ENCODE data around the gene TACR1.

The TACR1 gene

DNA sequence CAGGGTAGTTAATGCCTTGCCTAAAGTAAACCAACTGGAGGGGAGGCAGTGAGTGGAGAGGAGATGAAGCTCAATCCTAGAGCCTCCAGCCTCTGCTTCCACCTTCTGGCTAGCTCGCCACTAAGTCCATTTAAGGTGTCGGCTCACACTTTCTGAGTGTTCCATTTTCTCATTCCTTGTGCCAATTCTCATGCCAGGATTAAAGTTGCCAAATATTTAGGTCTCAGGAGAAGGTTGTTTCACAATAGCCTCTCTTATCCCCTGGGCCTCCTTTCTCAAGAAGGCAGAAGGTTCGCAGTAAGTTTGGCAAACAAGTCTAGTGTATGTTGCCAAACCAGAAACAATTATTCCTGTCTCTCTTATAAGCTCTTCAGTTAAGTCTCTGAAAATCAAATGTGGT, 57.2 kb downstream of the TACR1 start:
- DNase-seq, result no peak

DNA sequence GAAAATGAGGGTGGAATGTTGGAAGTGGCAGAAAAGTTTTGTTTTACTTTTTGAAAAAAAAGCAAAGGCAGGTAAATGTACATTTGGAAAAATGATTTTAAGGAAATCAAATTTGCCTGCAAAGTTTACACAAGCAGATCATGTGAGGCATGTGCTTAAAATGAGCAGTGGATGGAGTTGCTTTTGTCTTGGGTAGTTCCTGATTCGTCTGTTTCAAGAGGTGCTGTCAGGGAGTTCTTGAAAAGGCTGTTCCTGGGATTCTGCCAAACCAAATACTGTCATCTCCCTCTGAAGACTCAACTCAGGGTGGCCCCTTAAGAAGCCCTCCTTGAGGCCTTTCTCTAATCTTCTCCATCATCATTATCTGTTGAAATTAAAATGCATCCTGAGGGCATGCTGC, 59.0 kb downstream of the TACR1 start:
- no peak for DNase-seq

DNA sequence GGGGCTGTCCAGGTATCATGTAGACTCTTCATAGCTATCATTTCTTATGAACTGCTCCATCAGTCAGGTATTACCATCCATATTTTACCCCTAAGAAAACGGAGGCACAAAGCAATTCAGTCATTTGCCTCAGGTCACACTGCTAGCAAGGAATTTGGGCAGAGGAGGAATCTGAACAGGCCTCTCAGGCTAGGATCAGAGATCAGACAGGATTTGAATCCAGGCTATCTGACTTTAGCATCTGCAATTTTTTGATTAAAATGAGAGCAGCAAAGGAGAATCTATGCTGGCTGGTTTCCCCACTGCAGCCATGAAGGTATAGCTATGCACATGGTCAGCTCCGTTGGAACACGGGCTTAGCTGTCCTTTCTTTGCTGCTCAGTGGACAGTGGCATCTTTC, 60.1 kb downstream of the TACR1 start:
- DNase-seq, result no peak

DNA sequence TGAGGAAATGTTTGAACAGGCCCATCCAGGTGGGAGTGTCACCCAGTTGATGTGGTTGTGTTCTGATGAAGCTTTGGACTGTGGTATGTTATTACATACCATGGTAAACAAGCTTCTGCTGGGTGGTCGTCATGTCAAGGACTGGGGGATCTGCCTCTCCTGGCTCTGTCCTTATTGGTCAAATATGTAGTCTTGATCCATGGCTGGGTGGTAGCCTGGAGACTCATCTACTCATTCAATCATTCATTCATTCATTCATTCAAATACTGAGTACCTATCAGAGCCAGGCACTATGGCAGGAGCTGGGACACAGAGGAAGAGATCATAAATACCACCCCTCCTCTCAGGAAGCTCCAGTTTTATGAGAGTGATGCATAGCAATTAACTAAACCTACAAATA, 60.8 kb downstream of the TACR1 start:
- no peak for DNase-seq

DNA sequence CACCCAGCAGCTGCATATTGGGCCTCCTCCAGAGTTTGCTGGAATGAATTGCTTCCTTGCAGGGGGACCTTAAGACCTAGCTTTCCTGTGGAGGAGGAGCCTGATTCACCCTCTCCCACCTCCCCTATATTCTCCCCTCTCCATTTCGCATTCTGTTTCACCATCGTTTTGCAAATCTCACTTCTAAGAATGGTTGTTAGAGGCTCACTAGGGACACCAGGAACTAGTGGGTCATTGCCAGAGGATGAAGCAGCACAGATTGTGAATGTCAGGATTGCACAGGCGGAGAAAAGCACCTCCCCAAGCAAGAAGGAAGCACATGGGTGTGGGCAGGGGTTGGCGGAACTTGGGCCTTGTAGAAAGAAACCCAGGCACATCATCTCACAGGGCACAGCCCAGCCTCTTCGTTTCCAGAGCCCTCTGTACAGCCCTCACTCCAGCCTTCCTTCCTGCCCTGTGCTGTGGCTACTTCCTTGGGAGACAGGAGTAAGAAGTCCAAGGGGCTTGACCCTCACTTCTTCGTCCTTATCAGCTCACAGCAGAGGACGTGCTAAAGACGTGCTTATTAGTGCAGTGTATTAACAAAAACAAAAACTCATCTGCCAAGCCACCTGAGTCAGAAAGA, 63.4 kb downstream of the TACR1 start:
- no peak for DNase-seq

DNA sequence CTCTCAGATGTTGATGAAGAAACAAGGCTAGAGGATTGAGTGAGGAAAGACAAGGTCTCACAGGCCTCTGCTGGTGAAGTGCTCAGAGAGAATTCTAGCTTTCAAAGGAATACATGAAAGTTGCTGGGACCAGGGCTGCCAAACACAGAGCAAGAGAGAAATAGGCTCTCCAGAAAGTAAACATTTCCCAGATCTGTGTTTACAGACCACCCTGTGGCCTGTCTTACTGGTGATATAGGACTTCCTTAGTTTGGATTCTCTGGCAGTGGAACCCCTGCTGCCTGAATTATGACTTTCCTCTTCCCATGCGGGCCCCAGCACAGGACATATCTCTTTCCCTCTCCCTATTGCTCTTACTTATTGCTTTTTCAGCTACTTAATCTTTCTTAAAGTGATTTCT, 64.5 kb downstream of the TACR1 start:
- DNase-seq, result no peak

- DNase-seq, result no peak
These were observed 65.4 kb downstream of the TACR1 start for GRCh38 chr2:75133621-75134570.

DNA sequence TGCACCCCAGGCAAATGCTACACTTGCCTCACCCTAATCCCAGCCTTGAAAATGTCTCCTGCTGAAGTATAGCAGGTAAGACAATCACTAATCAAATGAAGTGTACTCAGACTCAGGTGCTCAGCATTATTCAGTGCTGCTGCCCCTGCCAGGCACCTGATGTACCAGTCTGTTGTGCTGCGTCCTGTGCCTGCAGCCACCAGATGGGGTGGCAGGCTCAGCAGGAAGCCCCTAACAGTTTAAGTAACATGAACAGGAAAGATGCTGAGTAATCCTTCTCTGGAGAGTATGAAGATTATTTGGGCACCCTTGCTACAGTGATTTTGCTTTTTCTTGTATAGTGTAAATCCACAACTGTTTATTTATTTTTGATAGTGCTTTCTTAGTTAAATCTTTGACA, 69.1 kb downstream of the TACR1 start:
- DNase-seq, result no peak

DNA sequence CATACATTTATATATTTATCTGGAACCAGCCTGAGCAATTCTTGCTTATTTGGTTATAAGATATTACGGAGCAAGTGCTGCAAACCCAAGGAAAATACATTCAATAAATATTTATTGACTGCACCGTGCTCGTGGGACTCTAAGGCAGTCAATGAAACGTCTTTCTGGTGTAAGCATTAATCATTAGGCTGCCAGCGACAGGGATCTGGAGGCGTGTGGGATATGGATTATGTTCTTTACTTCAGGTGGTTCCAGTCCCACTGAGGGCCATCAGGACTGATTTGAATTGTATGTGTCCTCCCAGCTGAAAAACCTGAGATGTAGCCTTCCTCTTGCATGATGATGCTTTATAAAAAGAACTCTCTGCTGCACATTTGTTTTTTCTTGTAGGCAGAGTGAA, 75.4 kb downstream of the TACR1 start:
- no peak for DNase-seq

DNA sequence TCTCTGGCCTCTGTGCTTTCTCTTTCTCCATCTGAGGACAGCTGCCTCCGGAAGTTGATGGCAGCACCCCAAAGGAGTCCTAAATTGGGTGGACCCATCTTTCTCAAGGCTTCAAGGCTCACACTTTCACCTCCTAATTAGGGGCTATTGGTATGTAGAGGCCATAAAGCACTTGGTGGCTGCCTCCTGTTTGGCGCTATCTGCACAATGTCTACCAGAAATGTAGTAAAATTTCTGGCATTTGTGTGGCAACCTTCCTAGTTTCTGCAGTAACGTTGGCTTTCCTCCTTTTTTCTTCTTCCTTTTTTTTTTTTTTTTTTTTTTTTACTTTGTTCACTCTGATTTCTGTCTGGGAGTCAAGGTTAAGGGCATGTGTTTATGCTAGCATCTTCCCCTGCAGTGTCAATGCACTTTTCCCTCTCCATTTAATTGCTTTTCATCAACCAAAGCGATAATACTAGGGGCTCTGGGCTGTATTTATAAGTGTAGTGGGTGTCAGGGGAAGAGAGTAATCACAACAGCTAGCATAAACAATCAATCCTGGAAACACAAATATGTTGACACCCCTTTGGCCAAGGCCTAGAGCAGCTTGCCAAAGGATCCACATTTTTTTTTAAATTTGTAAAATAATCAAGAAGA, 86.0 kb downstream of the TACR1 start:
- no peak for DNase-seq

DNA sequence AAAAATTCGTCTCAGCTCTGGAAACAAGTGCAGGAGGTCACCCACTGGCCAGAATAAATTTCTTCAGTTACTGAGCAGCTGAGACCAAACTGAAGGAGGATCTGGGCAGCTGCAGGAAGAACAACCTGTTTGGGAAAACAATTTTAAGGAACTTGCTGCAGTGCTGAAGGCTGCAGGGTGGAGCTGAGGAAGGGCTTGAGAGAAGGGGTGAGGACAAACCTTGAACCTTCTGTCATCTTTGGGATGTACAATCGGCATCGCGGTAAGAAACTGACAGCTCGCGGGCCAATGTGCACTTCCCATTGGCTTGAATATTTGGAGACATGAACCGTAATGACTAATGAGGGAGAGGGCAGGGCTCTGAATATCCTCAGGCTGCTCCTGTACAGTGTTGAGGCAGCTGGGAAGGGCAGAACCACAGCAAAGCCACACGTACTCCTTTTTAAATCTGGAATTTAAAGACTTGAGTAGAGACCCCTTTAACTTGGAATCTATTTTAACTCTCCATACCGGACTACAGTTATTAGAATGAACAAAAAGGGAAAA, 90.3 kb downstream of the TACR1 start:
- no peak for DNase-seq

DNA sequence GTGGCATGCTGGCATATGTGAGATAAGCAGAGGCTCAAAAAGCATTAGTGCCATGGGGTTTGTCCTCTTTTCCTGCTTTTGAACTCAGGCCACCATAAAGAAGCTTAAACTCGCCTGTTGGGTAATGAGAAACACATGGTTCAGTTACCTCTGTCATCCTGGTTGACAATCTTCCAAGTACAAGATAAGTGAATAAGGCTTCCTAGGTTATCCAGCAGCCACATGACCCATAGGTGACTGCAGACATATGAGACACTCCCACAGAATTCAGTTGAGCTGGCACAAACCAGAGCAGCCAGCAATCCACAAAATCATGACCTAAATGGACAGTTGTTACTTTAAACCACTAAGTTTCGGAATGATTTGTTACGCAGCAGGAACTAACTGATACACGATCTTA, 97.3 kb downstream of the TACR1 start:
- DNase-seq, result no peak

GRCh38 chr2:75100801-75101151, 98.5 kb downstream of the TACR1 start:
- no peak for DNase-seq

- DNase-seq, result no peak
These were observed 99.1 kb downstream of the TACR1 start for GRCh38 chr2:75100011-75100800.

DNA sequence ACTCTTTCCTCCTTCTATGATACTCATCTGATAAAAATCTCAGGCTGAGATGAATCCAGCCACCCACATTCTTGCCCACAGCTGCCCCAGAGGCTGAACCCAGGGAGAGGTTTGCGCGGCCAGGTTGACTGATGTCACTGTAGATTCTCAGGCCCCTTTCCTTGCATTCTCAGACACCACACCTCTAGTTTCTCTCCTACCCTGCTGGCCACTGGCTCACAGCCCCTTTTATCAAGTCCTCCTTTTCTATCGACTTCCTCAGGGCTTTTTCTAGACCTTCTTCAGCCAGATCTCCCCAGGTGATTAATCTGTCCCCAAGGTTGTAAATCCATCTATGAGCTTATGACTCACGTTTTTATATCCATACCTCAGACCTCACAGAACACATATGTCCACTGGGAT, 99.8 kb downstream of the TACR1 start:
- no peak for DNase-seq

DNA sequence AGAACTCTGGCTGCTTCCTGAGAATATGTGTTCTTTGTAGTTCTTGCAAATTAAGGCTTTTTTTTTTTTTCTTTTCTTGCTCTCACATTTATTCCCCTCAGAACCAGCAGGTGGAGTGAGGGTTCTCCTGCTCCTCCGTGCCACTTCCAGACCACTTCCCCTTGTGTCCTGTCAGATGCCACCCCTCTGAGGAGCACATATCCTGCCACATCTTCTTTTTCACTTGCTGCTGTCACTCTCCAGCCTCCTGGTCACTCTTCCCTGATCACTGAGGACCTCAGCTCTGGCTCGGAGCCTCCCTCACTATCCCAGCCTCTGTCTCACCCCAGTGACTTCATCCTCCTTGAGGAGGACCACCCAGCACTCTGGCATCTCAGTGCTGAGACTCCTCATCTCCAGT, 100.5 kb downstream of the TACR1 start:
- DNase-seq, result no peak

DNA sequence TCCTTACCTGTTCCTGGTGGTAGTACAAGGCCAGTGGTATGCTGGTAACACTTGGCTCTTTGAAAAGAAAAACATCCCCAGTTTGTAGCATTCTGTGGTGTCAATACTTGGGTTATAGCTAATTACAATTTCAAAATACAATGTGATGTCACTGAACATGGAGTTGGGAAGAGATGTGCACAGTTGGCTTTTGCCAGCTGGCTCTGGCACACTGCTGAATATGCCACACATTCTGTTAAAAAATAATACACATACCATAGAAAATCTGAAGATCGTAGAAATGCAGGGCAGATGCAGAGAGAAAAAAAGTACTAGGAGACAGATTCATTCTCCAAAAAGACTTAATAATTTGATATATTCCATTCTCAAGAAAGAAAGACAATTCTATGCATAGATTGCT, 101.5 kb downstream of the TACR1 start:
- no peak for DNase-seq

GRCh38 chr2:75094405-75094804, 104.9 kb downstream of the TACR1 start:
- DNase-seq, result no peak

DNA sequence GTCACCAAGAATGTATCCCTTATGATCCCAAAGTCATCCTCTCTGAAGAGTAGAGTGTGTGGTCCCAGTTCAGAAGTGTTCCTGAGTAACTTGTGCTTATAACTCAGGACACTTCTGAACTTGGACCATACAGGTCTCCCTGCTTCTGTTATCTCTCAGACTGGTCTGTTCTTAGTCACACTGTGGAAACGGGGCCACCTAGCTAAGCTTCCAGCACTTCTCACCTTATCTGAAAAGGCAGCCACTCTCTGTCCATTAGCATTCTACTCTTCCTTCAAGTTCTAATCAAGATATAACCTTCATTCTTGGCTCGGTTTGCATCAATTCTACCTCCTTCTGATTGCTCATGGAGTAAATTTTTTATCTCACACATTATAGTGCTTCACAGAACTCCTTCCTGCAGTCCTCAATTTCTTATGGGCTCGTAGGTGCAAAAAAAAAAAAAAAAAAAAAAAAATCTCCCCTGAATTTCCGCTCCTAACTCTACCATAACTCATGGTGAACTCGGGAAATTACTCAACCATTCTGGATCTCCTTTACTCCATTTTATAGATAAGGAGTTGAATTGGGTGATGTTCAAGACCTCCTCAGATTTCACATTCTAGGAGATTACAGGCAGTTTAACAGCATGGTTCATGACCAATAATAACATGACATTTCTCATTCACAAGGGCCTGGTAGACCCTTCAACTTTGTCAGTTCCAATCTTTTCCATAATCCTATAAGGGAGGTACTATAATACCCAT, 108.4 kb downstream of the TACR1 start:
- DNase-seq, result no peak

- DNase-seq, result no peak
These were observed 109.8 kb downstream of the TACR1 start for GRCh38 chr2:75089471-75089870.

- DNase-seq, result no peak
These were observed 110.5 kb downstream of the TACR1 start for GRCh38 chr2:75088791-75089190.

DNA sequence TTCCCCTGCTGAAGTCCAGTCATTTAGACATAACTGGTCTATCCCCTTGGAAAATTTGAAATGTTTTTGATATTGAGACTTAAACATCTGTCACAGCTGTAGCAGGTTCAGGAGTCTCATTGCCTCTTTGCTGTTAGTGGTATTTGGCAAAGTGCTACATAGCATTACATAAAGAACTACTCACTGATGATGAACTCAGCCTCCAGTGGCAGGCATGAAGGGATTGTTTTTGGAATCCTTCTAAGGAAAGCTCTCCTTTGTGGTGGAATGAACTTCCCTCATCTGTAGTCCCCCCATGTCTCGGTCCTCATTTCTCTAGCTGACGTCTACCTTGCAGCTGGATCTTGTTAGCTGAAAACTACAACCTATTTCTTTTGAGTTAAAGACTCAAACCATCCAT, 111.6 kb downstream of the TACR1 start:
- no peak for DNase-seq

Measured in activated CD4-positive, alpha-beta T cell treated with anti-CD3 and anti-CD28 coated beads, Interleukin-2, amount 50 U/mL, for 48 hours (primary cell).